Gastroesophageal sphincter (tissue), 3 donors: Measurements from ENCODE around the gene PNCK.

Source experiments
- CTCF ChIP-seq, 4 experiments: fragments of 200-600 bp in 2 of 4; fragments of 450-650 bp in 2 of 4; sonication (generic) in 1 of 4; IDR thresholded peaks; one replicate each; pipeline ENCODE4 v1.5.1; 2017 to 2019; ENCODE audit warnings: antibody characterized with exemption in 4 of 4, mild to moderate bottlenecking in 2 of 4, moderate library complexity in 2 of 4
- EP300 ChIP-seq: sonication (generic); formaldehyde crosslinking; IDR thresholded peaks from one replicate; pipeline ENCODE4 v1.6.1; 2017; ENCODE audit warnings: antibody characterized with exemption, mild to moderate bottlenecking
- POLR2A ChIP-seq, 2 donors: fragments of 450-650 bp; IDR thresholded peaks; one replicate each; pipeline ENCODE4 v1.6.1; 2017; ENCODE audit warnings: antibody characterized with exemption in 2 of 2, mild to moderate bottlenecking in 2 of 2, moderate library complexity in 1 of 2
- POLR2AphosphoS5 ChIP-seq: sonication (generic); formaldehyde crosslinking; IDR thresholded peaks from one replicate; pipeline ENCODE4 v1.6.1; 2017; ENCODE audit warnings: antibody characterized with exemption

DNA sequence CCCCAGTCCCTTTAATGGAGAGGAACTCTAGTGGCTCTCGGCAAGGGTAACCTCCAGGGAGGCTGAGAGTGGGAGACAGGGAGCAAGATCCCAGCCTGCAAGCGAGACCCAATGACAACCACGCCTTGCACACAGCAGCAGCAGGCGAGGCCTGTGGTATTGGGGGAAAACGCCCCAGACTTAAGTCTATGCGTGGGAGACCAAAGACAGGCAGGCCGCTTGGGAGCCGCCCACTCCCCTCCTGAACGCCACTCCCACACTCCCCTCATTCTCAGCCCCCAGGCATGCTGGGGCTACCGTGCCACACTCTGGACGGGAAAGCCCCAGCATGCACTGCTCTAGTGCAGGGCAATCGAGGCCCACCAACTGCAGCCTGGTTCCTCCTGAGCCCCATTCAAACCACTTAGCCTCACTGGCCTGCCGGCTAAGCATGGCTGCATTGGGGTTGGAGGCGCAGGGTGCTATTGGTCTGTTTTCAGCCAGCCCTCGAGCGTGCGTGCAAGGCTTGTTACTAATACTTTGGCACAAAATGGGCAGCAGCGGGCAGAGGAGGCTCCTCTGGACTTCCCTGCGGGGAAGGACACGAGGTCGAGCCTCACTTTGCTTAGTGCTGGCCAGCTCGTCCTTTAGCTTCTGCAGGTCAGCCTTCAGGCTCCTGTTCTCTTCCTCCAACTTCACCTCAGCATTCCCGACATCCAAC lies 28.9 kb upstream of the PNCK start:
- TF ChIP-seq CTCF (IDR thresholded peaks at IDR 0.05) (no peak), POLR2AphosphoS5 (no peak), EP300 (no peak), POLR2A (IDR thresholded peaks at IDR 0.05) (no peak)
